ENCODE measurements around the gene FLNB.
"Not testable (repeated sequence)": the region's sequence is repeated elsewhere in the genome, so short reads cannot be mapped to it uniquely, and the experiment has no call there.

Gene FLNB

DNA sequence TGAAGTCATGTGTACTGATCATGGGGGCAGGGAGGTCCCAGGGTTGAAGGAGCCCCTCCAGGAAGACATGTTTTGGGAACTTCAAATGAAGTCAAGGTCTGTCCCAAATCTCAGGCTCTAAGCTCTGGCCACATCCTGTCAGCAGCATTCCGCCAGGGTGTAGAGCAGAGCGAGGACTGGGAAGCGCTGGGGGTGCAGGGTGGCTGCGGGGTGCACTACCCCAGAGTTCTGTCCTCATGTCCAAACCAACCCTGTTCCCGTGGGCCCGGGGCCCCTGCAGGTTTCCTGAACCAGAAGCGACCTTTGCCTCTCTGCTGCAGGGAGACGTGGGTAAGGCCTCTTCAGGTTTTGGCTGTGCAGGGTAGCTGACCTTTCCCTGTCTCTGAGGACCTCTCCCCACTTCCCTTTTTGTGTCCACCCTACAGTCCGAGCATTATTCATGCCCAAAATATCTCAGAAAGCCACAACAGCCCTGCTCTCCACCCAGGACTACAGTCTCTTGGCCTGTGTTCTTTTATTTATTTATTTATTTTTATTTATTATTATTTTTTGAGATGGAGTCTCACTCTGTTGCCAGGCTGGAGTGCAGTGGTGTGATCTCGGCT is 26.6 kb upstream of the FLNB start:
- DNase-seq = no peak

- no peak for DNase-seq
Measured at GRCh38 chr3:57982561-57983243, 25.5 kb upstream of the FLNB start.

DNA sequence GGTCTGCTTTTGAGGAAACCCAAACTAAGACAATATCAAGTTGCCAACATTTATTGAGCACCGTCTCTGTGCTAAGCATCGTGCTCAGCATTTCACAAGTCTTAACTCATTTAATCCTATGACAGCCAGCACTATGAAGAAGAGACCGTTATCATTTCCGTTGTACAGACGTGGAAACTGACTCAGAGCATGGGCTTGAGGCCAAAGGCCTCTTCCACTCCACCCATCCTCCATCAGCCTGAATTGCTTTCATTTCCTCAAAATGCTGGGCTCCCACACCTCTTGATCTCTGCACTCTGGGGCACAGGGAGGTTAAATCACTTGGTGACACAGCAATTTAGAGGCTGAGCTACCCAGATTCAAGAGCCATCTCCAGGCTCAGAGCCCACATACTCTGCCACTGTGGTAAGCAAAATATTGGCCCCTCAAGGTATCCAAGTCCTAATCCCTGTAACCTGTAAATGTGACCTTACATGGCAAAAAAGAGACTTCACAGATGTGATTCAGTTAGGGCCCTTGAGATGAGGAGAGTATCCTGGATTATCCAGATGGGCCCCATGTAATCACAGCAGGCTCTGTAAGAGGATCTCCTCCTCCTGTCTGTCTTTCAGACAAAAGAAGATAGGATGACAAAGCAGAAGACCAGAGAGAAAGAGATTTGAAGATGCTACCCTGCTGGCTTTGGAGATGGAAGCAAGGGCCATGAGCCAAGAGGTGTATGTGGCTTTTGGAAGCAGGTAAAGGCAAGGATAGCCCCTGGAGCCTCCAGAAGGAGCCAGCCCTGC is 24.3 kb upstream of the FLNB start:
- DNase-seq = no peak

GRCh38 chr3:57985176-57985983 is 22.8 kb upstream of the FLNB start:
- no peak for DNase-seq

DNA sequence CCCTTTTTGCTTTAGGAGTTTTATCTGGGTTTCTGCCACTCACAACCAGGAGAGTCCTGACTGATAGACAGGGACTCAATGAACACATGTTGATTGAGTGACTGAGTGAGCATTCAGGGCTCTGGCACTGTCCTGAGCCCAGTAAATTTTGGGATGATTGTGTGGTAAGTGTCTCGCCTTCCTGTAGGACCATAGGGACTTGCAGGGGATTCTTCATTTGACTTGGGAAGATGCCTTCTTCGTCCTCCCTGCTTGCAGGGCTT is 22.3 kb upstream of the FLNB start:
- no peak for DNase-seq

- no peak for DNase-seq
Measured at GRCh38 chr3:57986261-57986660, 22.0 kb upstream of the FLNB start.

DNA sequence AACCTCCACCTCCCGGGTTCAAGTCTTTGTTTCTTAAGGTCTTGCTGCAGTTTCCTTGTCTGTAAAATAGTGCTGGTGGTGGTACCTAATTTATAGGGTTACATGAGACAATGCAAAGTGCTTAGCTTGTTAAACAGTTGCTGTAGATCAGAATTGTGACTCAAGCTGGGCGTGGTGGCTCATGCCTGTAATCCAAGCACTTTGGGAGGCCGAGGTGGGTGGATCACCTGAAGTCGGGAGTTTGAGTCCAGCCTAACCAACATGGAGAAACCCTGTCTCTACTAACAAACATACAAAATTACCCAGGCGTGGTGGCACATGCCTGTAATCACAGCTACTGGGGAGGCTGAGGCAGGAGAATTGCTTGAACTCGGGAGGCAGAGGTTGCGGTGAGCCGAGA is 19.0 kb upstream of the FLNB start:
- DNase-seq = not testable (repeated sequence)

DNA sequence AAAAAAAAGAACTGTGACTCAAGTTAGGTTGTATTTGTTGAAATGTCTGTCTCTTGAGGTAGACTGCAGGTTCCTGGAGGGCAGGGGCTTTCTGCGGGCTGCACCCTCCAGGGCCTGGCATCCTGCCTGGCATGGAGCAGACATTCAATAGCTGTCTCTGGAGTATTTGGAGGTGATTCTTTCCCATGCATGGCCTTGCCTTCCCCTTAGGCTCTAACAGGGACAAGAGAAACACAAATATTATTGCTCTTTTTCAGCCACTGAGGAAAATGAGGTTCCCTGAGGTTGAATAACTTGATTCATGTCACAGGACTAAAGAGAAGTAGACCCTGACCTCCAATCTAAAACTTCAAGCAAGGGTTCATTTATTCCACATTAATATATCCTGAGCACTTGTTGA is 18.6 kb upstream of the FLNB start:
- no peak for DNase-seq

DNA sequence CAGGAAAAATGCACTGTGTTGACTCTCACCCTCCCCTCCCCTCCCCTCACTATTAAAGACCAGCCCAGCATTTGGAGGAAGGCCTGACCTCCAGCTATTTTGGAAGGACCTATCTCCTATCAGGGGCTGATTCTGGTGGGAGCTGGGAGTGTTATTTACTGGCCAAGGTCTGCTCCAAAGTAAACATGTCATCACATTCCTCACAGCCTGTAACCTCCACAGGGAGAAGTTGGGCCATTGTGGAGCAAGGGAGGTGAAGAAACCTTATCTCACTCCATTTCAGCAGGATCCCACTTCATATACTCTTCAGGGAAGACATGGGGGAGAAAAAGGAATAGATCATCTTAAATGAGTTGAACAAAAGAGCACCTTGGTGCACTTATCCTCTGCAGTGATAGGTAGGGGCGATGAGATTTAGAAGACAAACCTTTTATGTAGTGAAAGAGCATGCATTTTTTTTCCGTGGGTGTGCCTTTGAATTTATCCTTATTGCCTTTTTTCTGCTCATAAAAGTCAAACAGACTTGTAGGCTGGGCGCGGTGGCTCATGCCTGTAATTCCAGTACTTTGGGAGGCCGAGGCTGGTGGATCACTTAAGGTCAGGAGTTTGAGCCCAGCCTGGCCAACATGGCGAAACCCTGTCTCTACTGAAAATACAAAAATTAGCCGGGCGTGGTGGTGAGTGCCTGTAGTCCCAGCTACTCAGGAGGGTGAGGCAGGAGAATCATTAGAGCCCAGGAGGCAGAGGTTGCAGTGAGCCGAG is 15.6 kb upstream of the FLNB start:
- DNase-seq = no peak

DNA sequence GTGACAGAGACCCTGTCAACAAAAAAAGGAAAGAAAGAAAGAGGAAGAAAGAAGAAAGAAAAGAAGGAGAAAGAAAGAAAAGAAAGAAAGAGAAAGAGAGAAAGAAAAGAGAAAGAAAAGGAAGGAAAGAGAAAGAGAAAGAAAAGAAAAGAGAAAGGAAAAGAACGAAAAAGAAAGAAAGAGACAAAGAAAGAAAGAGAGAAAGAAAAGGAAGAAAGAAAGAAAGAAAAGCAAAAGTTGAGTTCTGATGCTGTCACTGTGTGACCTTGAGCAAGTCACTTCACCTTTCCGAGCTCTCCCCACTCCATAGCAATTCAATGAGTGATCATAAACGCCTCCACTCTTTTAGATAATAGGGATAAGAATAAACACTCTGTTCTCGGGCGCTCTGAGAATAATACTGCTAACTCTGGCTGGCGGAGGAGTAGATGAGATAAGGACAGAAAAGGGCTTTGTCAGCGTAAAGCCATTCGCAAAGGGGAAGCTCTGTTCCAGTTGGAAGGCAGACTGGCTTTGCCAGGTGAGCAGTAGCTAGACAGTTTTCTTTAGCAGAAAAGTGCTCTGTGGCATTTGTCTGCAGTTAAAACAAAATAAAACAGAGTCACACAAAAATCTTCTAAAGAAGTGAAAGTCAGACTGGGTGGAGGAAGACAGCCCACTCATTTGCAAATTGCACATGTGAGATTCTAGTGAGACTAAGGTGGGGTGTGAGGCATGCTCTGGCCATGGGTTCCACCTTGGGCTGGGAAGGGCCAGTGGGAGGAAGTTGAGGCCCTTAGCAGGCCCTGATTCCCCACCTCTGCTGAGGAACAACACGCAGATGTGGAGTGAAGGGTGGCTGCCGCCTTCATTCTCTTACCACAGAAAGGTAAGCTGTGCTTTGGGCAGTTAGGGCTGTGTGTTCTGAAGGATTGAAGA is 9.6 kb upstream of the FLNB start:
- DNase-seq = no peak

DNA sequence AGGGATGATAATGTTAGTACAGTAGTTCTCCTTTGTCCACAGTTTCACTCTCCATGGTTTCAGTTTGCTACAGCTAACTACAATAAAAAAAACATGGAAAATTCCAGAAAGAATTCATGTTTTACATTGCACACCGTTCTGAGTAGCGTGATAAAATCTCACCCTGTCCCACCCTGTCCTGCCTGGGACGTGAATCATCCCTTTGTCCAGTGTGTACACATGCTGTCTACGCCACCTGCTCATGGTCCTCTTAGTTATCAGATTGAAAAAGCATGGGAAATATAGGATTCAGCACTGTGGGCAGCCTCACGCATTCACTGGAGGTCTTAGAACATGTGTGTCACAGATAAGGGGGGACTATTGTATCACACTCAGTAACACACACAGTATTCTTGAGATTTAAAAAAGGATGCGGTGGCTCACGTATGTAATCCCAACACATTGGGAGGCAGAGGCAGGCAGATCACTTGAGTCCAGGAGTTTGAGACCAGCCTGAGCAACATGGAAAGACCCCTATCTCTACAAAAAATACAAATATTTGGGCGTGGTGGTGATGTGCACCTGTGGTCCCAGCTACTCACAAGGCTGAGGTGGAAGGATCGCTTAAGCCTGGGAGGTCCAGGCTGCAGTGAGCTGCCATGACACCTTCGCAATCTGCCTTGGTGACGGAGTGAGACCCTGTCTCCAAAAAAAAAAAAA is 8.7 kb upstream of the FLNB start:
- no peak for DNase-seq

DNA sequence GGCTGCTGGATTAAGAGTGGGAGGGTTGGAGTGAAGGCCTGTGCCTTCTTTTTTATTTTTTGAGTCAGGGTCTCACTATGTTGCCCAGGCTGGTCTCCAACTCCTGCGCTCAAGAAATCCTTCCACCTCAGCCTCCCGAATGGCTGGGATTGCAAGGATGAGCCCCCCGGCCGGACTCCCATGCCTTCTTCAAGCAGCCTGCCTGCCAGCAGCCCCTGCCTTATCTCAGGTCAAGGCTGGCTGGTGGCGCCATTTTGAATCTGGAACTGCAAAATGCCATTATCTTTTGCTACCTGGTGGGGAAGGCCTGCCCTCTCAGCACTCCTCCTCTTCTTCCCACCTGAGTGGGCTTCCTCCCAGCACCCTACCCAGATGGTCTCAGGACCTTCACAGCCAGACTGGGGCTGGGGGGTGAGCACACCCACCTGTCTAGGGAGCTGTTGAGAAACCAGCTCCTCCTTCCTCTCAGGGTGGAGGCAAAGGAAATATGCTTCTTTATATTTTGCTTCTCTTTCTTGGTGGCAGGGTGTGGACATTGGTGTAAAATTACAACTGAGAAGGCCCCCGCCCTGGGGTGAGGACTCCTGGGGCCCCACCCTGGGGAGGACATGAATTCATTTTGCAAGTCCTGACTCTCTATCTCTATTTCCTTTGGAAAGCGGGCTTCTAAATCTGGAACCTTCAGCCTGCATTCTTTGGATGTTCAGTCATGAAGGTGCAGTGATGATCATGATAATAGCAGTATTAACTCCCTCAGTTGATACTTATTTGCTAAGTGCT is 7.7 kb upstream of the FLNB start:
- no peak for DNase-seq

GRCh38 chr3:58001086-58001467 is 7.1 kb upstream of the FLNB start:
- DNase-seq = no peak

- DNase-seq = no peak
Measured at GRCh38 chr3:58001979-58002378, 6.2 kb upstream of the FLNB start.

GRCh38 chr3:58003093-58003492 is 5.1 kb upstream of the FLNB start:
- no peak for DNase-seq

DNA sequence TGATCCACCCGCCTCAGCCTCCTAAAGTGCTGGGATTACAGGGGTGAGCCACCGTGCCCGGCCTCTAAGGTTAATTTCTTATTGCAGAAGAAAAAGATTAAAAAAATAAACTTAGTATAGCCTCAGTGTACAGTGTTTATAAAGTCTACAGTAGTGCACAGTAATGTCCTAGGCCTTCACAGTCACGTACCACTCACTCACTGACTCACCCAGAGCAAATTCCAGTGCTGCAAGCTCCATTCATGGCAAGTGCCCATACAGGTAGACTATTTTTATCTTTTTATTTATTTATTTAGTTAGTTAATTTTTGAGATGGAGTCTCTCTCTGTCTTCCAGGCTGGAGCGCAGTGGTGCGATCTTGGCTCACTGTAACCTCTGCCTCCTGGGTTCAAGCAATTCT is 3.2 kb upstream of the FLNB start:
- no peak for DNase-seq

GRCh38 chr3:58005669-58006068 is 2.6 kb upstream of the FLNB start:
- DNase-seq = no peak

- DNase-seq = no peak
Measured at GRCh38 chr3:58006661-58007060, 1.6 kb upstream of the FLNB start.

DNA sequence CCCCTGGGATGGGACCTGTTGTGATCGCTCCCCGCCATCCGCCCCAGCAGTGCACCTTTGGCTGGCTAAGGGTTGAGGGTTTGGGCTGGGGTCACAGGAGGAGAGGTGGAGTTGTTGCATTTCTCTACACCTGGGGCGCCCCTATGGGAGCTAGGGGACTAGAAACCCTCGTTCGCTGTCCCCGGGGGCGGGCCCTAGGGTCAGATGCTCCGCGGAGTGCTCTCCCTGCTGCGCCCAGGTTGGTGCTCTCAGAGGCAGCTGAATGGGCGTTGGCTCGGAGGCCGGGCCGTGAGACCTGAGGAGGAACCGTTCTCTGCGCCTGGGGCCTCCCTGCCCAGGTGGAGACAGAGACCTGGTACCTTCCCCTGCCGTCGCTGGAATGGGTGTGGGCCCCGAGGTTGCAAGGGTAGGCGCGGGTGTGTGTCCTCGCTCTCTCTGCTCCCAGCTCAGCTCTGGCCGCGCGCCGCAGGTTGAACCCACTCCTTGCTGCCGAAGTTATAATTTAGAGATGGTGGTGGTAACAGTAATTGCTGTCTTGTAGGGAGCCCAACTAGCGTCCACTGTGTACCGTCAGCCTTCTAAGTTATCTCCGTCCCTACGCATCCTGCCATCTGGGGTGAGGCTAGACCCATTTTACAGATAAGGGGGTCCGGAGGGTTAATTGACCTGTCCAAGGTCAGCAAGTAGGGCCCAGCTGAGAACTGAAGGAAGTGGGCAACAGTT is 965 bp downstream of the FLNB start:
- DNase-seq = peak; percentile 53

All from right kidney (tissue), 1 donor.